ENCODE data around the gene TMPRSS9.

DNA sequence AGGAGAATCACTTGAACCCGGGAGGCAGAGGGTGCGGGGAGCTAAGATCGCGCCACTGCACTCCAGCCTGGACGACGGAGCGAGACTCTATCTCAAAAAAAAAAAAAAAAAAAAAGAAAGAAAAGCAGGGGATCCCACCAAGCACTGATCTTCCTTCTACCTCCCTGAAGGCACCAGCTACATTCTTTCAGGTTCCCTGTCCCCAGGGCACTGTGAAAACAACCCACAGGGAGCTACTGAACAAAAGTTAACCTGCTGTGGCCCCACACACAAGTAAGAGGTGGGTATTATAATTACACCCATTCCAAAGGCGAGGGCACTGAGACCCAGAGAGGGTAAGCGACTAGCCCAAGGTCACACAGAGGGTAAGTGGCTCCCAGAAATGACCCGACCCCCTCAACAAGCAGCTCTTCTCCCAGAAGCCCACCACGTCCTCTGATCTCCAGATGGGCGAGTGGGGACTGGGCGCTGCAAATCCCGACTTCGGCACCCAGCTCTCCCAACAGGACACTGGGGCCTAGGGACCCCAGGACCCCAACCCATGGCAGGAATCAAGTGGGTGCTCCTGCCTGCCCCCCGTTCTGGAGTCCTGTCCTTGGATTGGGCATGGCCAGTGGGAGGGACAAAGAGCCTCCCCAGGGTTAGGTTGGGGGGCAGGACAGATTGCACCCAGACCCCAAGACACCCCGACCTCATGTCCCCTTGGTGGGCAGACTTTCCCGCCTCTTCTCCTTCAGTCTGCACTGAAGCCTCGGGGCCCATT, 94.3 kb downstream of the TMPRSS9 start:
- no peak for TF ChIP-seq POLR2AphosphoS5 (IDR thresholded peaks at IDR 0.05; ENCODE audit: insufficient read depth in 1 of 2, low read depth in 1 of 2)
- no peak for TF ChIP-seq POLR2A (IDR thresholded peaks at IDR 0.05)
